NCI-H526 (cell line): ENCODE data around the gene GLRX.

Source experiments
- DNase-seq, 2 experiments: peaks; one replicate each; lab custom pipeline; 2025; lab: John Stamatoyannopoulos, UW

Gene GLRX

DNA sequence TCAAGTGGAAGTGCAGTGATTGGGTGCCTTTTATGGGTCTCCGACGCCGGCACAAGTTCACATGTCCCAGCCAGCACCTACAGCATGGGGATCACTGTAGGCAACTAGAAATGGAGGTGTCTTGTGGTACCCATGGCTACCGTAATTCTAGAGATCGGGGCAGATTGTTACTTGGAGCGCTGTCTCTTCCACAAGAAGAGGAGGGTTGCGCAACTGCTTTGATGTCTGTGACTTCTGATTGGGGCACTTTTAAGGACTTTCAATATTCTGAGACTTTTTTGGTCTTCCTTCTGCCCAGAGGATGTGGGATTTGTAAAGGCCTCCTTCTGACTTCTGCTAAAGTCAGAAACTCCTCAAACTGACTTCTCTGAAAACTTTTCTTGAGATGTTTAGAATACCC lies 41.9 kb downstream of the GLRX start:
- no peak for DNase-seq

GRCh38 chr5:95779611-95780010 lies 42.9 kb downstream of the GLRX start:
- DNase-seq = no peak

- no peak for DNase-seq
Observed at GRCh38 chr5:95778713-95779436, 43.7 kb downstream of the GLRX start.

- no peak for DNase-seq
Observed at GRCh38 chr5:95777441-95777840, 45.1 kb downstream of the GLRX start.

DNA sequence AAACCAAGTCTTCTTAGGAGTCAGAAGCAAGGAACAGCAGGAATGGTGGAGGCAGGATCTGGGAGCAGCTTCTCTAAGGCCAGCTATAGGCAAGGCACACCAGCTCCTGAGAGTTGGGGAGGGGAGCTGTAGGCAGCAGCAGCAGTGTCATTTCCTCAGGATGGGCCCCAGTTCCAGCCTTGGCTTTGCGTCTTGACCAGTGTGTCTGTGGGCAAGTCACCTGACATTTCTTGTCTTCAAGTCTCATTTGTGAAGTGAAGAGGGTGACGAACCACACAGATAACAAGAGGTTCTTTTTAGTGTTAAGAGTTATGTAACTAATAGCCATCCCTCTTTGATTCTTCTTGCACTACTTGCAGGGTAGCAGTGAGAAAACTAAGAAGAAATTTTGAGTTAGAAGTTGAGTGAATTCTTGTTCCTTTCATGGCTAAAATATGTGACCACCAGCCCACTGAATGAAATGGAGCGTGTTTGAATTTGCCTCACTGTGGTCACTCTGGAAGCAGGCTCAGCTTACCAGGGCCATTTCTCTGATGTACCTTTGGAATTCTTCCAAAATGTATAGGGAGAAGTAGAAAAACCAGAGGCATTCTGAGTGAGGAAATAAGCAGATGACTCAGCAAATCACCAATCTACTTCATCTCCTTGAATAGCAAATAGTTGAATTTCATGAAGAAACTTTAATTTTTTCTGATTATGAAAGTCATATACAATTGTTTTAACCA lies 49.0 kb downstream of the GLRX start:
- no peak for DNase-seq

DNA sequence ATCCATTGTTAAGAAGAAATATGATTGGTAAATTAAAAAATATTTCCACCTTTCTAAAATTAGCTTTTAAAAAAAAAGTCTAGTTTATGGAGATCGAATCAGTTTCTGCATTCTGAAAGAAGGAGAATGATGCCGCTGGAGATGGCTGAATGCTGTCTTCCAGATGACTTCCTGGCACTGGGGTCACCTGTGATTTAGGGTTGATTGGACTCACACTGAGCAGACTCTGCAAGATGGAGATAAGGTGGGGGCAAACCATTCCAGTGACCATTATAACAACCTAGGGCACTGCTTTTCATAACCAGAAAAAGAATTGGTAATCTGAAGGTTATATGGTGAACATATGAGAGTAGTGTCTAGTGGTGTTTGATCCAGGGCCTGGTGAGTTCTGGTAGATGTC lies 50.6 kb downstream of the GLRX start:
- DNase-seq = no peak

GRCh38 chr5:95770830-95771708 lies 51.5 kb downstream of the GLRX start:
- no peak for DNase-seq

DNA sequence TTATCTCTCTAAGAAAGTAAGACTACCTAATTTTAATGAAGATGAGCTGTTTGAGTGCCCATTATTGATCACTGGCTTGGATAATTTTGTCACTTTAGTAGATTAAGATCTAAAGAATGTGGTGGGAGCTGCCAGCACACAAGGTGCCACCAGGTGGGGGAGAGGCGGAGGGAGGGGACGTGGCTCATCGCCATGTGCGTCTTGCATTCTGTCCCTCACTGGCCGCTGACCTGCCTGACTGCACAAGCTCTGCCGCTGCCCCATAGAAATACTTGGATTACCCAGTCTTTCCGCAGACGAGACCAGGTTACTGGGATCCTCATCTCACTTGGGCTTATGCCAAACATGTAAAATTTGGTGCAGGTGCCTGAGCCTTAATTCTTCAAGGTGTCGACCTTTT lies 53.8 kb downstream of the GLRX start:
- no peak for DNase-seq

GRCh38 chr5:95763941-95764340 lies 58.6 kb downstream of the GLRX start:
- DNase-seq = no peak
